NCI-H2107 (cell line): ENCODE results near the gene SRP19.
"Not testable (repeated sequence)": the region's sequence is repeated elsewhere in the genome, so short reads cannot be mapped to it uniquely, and the experiment has no call there.

Source experiments
- DNase-seq: peaks from one replicate; lab custom pipeline; 2025; lab: John Stamatoyannopoulos, UW

Gene SRP19

DNA sequence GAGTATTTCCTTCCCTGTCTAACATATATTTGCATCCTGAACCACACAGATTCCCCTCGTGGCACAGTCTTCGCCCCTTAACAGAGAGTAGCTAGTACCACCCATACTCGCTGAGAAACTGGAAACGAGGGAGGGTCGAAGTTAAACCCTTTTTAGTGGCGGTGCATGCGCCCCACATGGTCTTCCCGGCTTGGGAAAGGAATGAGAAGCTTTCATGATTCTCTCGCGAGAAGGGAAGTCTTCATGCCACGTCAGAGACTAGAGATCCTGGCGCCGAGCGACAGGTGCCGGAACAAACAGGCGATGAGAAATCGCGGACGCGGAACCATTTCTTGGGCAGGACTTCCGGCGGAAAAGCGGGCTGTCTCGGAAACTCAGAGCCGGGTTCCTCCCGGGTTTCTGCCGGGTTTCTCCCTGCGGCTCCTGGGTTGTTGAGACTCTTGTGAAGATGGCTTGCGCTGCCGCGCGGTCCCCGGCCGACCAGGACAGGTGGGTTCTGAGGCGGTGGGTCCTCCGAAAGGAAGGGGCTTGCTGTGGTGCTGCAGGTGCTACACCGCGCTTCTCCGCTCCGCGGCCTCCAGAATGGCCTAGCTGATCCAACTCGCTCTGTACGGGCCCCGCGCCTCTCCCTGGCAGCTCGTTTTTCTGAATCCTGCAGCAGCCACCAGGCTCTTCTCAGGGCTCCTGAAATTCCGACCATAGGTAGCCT, at the start of gene SRP19:
Gene SRP19, plus strand, starts transcription at position 359 of the 709 bp plus-strand sequence. Its CDS starts 90 bp downstream, at position 449.
- peak; percentile 86 for DNase-seq

DNA sequence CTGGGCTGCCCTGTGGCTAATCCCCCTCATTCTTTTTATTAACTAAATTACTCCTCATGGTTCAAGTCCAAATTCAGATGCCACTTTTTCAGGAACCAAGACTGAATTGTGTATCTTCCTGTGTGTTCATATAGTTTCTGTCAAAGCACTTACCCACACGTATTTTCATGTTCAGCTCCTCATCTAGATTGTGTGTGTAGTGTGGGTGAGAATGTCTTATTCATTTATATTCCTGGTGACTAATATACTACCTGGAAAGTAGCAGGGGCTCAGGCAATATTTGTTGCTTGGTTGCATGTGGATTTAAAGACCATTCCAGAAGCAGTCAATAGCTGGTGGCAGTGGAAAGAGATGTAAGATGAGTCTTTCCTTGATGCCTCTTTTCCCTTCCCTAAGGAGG, 48.5 kb upstream of the SRP19 start:
- DNase-seq, result no peak

DNA sequence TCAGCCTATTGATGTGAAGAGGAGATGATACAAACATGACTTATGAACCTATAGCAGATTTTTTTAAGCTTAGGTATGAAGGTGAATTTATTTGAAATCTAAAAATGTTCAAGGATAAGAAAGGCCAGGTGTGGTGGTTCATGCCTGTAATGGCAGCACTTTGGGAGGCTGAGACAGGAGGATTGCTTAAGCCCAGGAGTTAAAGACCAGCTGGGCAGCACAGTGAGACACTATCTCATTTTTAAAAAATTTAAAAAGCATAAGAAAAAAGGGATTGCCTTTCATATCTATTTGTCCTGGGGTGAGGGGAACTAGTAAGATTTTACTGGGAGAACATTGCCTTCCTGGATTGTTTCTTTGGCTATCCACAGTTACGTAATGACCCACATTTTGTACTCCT, 40.8 kb upstream of the SRP19 start:
- no peak for DNase-seq

DNA sequence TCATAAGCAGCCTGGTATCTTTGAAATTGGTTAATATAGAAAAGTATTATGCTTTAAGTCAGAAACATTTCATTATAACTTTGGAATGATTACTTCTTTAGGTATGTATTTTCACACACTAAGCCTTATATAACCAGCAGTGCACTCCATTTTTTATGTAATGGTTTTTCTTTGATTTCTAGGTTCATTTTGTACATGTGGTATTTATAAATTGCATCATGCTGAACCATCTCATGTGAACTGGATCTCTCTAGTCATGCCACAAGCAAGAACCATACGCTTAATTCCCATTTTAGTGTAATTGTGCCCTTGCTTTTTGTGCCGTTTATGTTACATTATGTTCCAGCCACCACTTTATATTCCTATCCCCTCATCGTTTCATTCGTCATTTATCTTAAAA, 38.6 kb upstream of the SRP19 start:
- no peak for DNase-seq

DNA sequence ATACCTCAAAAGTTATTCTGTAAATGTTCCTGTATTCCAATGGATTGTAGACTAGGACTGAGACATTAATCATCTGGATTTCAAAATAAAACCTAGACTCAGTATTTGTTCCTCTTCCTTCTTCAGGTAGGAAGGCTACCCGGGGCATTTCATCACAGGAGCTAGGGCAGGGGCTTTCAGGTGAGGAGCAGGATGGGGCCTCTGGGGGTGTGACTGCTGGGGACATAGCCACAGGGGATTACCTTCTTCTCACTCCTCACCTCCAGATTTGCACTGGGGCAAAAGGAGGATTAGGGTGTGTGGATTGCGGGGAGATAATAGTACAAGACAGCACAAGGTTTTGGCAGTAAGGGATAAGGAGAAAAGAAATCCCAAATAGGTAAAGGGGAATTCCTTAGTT, 37.9 kb upstream of the SRP19 start:
- DNase-seq, result no peak

DNA sequence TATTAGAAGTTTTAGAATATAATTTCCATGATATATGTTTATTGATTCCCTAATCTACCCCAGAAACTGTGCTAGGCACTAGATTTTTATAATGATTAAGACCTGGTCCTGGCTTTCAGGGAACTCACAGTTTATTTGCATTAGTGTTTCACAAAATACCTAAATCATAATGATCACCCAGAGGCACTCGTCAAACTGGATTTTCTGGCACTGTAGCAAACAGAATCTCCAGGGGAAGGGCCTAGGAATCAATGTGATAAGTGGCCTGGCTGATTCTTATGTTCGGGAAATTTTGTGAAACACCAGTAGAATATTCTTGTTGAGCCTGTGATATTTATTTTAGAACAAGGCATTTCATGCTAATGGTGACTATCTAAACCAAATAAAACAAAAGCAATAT, 37.4 kb upstream of the SRP19 start:
- no peak for DNase-seq

DNA sequence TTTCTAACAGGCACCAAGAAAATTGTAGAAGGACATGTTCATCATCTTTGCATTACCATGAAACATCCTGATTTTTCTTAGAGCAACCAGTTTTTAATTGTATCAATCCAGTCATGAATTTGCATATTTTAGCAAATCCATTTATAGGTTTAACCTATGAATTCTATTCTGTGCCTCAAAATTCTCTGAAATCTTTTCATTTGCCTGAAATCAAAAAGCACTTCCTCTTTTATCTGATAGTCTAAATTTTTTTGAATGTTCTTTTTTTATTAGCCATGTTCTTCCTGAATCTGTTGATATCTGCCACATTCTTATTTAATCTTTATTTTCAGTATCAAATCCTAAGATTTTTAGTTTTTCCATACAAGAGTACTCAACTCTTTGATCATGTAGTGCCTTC, 36.9 kb upstream of the SRP19 start:
- no peak for DNase-seq

DNA sequence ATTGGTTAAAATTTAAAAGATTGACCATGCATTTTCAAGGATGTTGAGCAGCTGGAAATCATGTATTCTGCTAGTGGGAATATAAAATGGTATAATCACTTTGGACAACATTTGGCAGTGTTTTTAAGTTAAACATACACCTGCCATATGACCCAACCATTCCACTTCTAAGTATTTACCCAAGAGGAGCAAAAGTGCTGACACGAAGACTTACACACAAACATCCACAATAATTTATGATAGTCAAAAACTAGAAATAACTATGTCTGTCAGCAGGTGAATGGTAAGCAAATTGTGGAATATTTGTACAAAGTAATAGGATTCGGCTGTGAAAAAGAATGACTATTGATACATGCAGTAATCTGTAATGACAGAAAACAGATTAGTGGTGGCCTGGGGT, 30.7 kb upstream of the SRP19 start:
- DNase-seq, result no peak

DNA sequence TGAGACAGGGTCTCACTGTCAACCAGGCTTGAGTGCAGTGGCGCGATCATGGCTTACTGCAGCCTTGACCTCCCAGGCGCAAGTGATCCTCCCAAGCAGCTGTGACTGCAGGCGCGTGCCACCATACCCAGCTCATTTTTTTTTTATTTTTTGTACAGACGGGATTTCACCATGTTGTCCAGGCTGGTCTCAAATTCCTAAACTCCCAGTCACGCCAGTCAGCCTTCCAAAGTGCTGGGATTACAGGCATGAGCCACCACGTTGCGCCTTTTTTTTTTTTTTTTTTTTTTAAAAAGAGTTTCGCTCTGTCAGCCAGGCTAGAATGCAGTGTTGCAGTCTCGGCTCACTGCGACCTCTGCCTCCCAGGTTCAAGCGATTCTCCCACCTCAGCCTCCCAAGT, 27.1 kb upstream of the SRP19 start:
- no peak for DNase-seq

DNA sequence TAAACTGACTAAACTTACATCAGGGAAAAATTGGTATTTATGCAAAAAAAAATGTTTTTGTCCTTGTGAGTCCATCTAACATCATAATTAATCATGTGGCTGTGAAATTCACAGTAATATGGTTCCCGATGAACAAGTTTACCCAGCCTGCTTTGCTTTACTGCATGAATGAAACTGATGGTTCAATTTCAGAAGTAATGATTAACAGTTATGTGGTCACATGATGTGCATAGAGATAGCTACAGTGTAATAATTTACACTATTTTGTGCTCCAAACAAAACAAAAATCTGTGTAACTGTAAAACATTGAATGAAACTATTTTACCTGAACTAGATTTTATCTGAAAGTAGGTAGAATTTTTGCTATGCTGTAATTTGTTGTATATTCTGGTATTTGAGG, 16.6 kb upstream of the SRP19 start:
- no peak for DNase-seq

DNA sequence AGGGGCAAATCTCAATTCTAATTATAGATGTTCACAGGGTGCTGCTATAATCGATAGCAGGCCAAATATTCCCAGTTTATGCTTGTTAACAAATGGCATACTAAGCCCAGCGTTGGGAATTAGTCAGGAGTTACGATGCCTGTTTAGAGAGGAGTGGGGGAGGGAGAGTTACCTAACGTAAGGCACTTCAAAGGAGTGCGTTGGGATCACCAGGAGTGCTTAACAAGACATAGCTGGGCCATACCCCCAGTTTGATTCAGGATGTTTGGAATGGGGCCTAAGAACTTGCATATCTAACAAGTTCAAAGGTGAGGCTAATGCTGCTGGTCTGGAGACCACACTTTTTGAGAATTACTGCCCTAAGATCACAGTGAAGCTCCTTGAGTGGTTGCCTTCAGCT, 14.5 kb upstream of the SRP19 start:
- no peak for DNase-seq

DNA sequence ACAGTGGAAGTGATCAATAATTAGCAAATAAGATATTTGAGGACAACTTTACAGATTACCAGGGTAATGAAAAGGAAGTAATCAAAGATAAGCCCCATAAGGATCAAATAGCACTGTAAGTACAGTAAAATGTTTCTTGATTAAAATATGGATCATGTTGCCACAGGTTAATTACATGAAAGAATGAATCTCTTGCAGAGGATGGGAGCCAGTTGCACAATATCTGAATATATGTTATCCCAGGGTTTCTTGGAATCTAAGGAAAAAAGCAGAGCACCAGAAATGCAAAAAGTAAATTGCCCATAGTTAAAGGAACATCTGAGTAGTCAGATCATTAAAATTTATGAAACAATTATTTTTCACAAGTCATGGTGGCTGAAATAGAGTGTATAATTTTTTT, 13.8 kb upstream of the SRP19 start:
- no peak for DNase-seq

DNA sequence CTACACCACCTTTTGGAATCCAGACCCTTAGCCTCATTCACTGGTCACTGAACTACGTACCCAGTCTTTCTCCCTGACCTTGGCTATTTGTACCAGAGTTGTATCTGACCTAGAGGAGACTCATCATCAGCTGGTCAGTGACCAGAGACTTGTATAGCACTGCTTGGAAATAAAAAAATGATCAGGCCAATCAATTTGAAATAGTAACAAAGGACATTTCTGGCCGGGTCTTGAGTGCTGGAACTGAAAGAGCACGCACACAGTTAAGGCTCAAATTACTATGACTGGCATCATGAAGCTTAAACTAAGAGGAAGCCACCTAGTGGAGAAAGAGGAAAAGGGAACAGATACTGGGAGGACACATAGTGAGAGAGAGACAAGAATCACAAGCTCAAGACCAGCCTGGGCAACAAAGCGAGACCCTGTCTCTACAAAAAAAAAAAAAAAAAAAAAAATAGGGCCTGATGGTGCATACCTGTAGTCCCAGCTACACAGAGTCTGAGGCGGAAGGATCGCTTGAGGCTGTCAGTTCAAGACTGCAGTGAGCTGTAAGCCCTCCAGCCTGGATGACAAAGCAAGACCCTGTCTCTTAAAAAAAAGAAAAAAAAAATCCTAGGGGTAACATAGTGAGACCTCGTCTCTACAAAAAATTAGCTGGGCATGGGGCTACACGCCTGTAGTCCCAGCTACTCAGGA, 12.8 kb upstream of the SRP19 start:
- DNase-seq, result peak; percentile 2

DNA sequence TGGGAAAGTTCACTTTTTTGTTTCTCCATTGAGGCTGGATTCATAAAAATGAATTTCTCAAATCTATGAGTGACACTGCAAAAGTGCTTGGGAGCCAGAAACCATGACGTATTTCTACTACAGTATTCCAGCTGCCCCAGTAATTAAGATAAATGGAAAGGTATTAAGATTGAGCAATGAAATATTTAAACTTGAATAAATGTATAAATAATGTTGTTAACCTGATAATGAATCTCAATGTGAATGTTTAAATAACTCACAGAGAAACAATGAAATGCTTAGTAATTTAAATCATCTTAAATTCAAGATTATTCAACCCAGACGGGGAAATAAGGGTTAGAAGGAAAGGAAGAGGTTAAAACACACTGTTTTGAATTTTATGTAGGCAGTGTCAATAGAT, 11.2 kb upstream of the SRP19 start:
- DNase-seq, result no peak

DNA sequence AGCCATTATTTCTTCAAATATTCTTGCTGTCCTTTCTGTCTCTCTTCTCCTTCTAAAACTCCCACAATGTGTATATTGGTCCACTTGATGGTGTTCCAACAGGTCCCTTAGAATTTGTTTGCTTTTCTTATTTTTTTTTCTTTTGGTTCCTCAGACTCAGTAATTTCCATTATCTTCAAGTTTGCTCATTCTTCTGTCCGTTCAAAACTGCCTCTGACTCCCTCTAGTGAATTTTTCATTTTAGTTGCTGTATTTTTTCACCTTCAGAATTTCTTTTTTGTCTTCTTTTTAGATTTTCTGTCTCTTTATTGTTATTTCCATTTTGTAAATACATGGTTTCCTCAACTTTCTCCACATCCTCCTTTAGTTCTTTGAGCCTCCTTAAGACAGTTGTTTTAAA, 6.4 kb upstream of the SRP19 start:
- no peak for DNase-seq

DNA sequence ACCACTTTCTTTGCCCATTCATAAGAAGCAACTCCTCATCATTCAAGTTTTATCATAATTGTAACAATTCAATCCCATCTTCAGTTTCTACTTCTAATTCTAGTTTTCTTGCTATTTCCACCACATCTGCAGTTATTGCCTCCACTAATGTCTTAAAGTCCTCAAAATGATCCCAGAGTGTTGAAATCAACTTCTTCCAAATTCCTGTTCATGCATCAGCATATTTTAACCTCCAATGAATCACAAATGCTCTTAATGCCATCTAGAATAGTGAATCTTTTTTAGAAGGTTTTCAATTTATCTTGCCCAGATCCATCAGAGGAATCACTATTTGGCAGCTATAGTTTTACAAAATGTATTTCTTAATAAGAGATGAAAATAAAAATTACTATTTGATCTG, 3.2 kb upstream of the SRP19 start:
- no peak for DNase-seq

DNA sequence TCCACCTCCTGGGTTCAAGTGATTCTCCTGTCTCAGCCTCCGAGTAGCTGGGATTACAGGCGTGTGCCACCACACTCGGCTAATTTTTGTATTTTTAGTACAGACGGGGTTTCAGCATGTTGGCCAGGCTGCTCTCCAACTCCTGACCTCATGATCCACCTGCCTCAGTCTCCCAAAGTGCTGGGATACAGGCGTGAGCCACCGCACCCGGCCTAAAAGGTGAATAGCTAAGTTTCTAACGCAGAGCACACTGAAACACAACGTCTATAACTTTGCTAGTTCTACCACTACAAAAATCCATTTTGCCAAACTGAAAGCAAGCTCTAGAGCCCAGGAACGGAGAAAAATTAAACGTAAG, 537 bp upstream of the SRP19 start:
- not testable (repeated sequence) for DNase-seq

DNA sequence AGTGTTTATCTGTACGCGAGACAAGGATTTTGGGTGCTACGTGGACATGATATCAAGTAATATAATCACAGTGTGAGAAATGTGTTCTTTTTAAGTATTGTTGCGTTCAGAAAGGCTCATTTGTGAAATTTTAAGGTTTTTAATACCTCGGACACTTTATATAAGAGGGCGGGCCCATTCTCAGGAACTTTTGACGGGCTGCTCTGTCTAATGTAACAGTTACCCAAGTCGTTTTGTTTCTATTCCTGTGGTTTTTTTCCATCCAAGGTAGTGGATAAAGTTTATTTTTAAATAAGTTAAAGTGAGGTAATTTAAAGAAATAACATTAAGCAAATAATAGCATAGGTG, 525 bp downstream of the SRP19 start:
- DNase-seq, result no peak

DNA sequence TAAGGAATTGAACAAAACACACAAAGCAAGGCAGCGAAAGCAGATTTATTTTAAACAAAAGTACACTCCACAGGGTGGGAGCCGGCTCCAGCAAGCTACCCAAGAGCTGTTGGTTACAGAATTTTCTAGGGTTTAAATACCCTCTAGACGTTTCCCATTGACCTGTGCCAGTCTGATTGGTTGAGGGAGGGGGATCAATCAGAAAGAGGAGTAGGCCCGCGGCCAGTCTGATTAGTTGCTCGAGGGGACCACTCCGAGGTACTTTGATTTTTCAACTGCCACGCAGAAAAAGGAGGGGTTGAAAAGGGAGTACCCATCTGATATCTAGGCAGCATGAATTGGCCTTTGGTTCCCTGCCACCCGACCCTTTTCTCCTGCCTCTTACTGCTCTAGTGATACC, 998 bp downstream of the SRP19 start:
- no peak for DNase-seq

DNA sequence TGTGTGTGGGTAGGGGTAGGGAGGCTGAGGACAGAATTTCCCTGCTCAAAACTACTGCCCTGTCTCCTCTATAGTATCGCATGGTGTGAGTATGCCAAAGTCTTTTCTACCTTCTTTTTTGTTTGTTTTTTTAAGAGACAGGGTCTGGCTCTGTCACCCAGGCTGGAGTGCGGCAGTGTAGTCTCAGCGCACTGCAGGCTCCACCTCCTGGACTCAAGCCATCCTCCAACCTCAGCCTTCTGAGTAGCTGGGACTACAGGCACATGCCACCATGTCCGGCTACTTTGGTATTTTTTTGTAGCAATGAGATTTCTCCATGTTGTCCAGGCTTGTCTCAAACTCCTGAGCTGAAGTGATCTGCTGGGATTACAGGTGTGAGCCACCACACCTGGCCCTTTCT, 2.5 kb downstream of the SRP19 start:
- DNase-seq, result no peak

DNA sequence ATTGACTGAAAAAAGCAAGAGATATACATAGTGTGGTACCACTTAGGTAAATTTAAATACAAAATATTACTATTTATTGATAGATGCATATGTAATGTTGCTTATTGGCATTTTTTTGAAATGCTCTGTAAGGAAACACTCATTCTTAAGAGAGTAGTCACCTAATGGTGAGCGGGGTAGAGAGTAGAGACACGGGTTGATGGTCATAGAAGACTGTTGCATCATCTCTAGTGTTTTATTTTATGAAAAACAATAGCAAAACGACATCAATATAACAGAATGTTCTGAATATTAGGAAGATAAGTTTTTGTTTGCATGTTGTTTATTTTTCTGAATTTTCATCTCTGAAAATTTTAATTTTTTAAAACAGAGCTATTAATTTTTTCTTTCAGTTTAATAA, 4.0 kb downstream of the SRP19 start:
- no peak for DNase-seq

DNA sequence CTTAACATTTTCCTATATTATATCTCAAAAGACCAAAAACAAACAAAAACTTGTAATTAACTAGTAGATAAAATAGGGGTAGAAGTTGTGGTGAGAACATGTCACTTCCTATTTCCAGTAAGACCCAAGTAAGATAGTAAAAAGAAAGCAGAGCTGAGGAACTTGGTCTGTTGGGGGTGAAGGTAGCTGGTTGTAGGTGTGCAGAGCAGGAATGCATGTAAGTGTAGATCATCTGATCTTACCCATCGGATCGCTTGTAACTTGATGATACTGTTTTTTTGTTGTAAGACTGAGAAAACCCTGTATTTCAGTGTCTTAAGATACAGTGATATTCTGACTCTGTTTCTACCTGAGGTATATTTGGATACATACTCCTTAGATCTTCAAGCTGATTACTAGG, 5.7 kb downstream of the SRP19 start:
- no peak for DNase-seq

DNA sequence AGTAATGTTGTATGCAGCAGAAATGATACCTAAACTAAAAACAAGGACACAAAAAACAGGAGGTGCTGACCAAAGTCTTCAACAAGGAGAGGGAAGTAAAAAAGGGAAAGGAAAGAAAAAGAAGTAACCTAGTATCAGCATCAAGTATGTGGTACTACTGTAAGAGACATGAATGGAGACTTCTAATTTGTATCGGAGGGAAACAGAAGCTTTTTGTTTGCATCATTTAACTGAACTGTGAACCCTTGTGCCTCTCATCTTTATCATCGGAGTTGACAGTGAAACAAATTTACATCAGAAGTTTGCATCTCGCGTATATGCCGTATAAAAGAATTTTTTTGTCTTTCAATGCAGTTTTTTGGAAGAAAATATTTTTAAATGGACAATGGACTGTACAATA, 6.3 kb downstream of the SRP19 start:
- no peak for DNase-seq

DNA sequence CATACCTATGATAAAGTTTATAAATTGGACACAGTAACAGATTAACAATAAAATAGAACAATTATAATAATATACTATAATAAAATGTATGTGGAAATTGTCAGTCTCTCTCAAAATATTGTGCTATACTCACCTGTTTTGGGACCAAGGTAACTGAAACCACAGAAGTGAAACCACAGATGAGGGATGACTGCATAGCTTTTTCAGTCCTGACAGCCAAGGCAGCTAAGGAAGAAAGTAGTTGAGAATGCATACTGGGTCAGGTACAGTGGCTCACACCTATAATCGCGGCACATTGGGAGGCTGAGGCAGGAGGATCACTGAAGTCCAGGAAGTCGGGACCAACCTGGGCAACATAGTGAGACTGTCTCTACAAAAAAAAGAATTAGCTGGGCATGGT, 8.9 kb downstream of the SRP19 start:
- no peak for DNase-seq
